ENCODE data around the gene CHRNA5.

Gene CHRNA5

DNA sequence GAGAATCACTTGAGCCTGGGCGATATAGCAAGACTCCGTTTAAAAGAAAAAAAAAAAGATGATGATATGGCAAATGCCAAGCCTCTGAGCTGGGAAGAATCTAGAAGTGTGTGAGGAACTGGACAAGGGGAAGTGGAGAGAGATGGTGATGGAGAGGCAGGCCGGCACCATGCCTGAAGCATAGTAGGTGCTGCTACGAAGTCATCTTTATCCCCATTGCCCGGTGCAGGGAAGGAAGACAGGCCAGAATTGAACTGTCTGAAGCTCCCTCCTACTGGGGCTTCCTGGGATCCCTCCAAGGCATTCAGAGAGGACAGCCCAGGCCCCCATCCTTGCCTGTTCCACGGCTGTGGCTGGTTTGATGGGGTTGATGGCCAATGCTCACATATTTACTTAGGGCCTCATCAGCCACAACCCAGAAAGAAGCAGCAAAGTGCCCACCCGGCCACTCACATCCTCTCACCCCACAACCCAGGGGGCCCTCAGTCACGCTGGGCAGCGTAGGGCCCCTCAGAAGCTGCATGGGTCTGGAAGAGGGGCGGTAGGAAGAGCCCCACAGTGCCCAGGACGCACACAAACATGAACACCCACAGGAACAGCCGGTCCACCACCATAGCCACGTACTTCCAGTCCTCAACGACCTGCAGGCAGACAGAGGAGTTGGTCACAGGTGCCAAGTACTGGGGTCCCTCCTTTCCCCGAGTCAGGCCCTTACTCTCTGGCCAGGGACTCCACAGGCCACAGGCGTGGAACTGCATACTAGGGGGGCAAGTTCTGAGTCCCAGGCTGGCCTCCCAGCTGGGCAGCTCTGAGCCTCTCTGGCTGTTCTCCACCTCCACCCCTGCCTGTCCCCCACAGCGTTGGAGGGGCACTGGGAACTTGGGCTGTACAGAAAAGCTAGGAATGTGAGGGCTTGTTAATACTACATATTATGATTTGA, 59.6 kb downstream of the CHRNA5 start:
- CTCF ChIA-PET: interaction anchor here (0.5 to 1.0 kb wide), 2 partner anchors 10 to 1895 kb away, joined by 3 read pairs; no protein-coding TSS in a partner anchor
- POLR2A ChIA-PET: interaction anchor here (0.6 to 0.7 kb wide), 2 partner anchors 325 to 526 kb away, joined by 3 read pairs; partner anchors contain the start of gene SKIC8
- no peak for DNase-seq (ENCODE audit: extremely low spot score)
- TF ChIP-seq ZNF384 (IDR thresholded peaks at IDR 0.05): no peak
- no peak for TF ChIP-seq FOXA1 (IDR thresholded peaks at IDR 0.05)
- no peak for TF ChIP-seq TARDBP (IDR thresholded peaks at IDR 0.05)
- TF ChIP-seq HDGF (IDR thresholded peaks at IDR 0.05; ENCODE audit: borderline replicate concordance): no peak
- no peak for TF ChIP-seq ELF4 (IDR thresholded peaks at IDR 0.05)
- TF ChIP-seq FOXK2 (IDR thresholded peaks at IDR 0.05): no peak
- TF ChIP-seq L3MBTL2 (conservative IDR thresholded peaks at IDR 0.05): no peak
- TF ChIP-seq, protein P1, sequence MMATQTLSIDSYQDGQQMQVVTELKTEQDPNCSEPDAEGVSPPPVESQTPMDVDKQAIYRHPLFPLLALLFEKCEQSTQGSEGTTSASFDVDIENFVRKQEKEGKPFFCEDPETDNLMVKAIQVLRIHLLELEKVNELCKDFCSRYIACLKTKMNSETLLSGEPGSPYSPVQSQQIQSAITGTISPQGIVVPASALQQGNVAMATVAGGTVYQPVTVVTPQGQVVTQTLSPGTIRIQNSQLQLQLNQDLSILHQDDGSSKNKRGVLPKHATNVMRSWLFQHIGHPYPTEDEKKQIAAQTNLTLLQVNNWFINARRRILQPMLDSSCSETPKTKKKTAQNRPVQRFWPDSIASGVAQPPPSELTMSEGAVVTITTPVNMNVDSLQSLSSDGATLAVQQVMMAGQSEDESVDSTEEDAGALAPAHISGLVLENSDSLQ (IDR thresholded peaks at IDR 0.05): no peak
- TF ChIP-seq BHLHE40 (IDR thresholded peaks at IDR 0.05; ENCODE audit: borderline replicate concordance): no peak
- TF ChIP-seq FOXM1 (IDR thresholded peaks at IDR 0.05; ENCODE audit: borderline replicate concordance): no peak
- no peak for TF ChIP-seq SUZ12 (IDR thresholded peaks at IDR 0.05)
- TF ChIP-seq SP1 (IDR thresholded peaks at IDR 0.05): no peak
- no peak for TF ChIP-seq CTBP1 (IDR thresholded peaks at IDR 0.05; ENCODE audit: borderline replicate concordance)
- no peak for TF ChIP-seq LEF1 (IDR thresholded peaks at IDR 0.05; ENCODE audit: borderline replicate concordance)
- no peak for TF ChIP-seq ARNT (IDR thresholded peaks at IDR 0.05)
- TF ChIP-seq NFRKB (IDR thresholded peaks at IDR 0.05): no peak

DNA sequence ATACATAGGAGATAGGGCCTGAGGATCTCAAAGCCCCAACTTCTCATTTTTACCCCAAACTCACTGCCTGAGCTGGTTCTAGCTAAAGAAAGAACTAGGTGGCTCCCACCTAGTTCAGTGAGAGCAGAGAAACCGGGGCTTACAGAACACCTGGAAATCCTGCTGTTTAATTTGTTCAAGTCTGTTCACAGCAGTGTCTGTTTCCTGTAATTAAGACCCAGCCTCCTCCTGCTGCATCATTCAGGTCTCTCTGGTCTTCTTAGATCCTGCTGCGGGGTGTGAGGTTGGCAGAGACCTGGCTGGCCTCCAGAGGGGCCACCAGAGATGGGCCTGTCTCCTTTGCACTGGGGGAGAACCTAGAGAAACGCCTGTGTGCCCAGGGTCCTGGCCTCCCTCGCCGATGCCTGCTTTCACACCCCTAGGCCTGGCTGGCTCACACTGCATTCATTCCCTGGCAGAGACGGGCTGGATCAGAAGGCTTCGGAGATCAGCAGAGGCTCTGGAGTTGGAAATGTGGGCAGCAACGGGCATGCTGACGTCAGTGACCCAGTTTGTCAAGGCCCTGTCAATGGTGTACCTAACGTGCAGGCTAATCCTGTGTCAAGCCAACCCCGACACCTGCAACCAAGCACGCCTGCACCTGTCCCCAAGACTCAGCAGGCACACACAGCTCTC, 60.4 kb downstream of the CHRNA5 start:
- POLR2A ChIA-PET: no interaction called here
- CTCF ChIA-PET: interaction anchor here (0.5 kb wide), 1 partner anchor 1894 kb away, joined by 3 read pairs; no protein-coding TSS in a partner anchor
- DNase-seq (ENCODE audit: extremely low spot score): no peak
- TF ChIP-seq SP1 (IDR thresholded peaks at IDR 0.05): no peak
- TF ChIP-seq ZNF384 (IDR thresholded peaks at IDR 0.05): no peak
- TF ChIP-seq LEF1 (IDR thresholded peaks at IDR 0.05; ENCODE audit: borderline replicate concordance): no peak
- TF ChIP-seq FOXM1 (IDR thresholded peaks at IDR 0.05; ENCODE audit: borderline replicate concordance): no peak
- TF ChIP-seq, protein P1 (IDR thresholded peaks at IDR 0.05): no peak
- no peak for TF ChIP-seq FOXA1 (IDR thresholded peaks at IDR 0.05)

DNA sequence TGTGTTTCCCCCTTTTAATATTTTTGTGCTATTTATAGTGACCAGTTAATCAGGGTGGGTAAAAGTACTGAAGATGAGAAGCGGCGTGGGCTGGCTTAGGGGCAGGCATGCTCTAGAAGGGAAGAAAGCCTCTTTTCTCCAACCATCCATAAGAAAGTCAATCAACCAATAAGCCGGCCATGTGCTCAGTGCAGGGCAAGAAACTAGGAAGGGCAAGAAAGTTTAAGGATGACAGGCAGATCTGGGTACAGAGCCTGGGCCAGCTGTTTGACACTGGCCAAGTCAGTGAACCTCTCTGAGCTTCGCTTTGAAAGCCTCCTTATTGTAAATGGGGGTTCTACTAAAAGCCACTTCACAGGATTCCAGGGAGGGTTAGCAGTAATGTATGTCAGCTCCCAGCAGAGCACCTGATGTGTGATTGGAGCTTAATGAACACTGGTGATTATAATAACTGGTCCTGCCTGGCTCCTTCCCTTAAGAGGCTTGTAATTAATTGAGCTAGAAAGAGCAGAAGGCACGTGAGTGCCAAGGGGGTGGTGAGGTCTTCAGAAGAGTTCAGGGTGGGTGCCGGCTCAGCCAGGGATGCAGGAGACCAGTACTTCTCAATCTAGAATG, 61.2 kb downstream of the CHRNA5 start:
- no peak for DNase-seq (ENCODE audit: extremely low spot score)
- TF ChIP-seq CTBP1 (IDR thresholded peaks at IDR 0.05; ENCODE audit: borderline replicate concordance) (no peak), TARDBP (IDR thresholded peaks at IDR 0.05) (no peak), NFRKB (IDR thresholded peaks at IDR 0.05) (no peak), L3MBTL2 (conservative IDR thresholded peaks at IDR 0.05) (no peak), BHLHE40 (IDR thresholded peaks at IDR 0.05; ENCODE audit: borderline replicate concordance) (no peak), SUZ12 (IDR thresholded peaks at IDR 0.05) (no peak), FOXA1 (IDR thresholded peaks at IDR 0.05) (no peak), ARNT (IDR thresholded peaks at IDR 0.05) (no peak), HDGF (IDR thresholded peaks at IDR 0.05; ENCODE audit: borderline replicate concordance) (no peak), ELF4 (IDR thresholded peaks at IDR 0.05) (no peak), ZNF384 (IDR thresholded peaks at IDR 0.05) (no peak), SP1 (IDR thresholded peaks at IDR 0.05) (no peak), FOXM1 (IDR thresholded peaks at IDR 0.05; ENCODE audit: borderline replicate concordance) (no peak), FOXK2 (IDR thresholded peaks at IDR 0.05) (no peak), LEF1 (IDR thresholded peaks at IDR 0.05; ENCODE audit: borderline replicate concordance) (no peak)
- TF ChIP-seq, protein P1 (IDR thresholded peaks at IDR 0.05): no peak
- ChIA-PET CTCF (interaction anchor here (0.6 to 1.1 kb wide), 2 partner anchors 13 to 82 kb away, joined by 3 read pairs; no protein-coding TSS in a partner anchor), POLR2A (no interaction called here)

DNA sequence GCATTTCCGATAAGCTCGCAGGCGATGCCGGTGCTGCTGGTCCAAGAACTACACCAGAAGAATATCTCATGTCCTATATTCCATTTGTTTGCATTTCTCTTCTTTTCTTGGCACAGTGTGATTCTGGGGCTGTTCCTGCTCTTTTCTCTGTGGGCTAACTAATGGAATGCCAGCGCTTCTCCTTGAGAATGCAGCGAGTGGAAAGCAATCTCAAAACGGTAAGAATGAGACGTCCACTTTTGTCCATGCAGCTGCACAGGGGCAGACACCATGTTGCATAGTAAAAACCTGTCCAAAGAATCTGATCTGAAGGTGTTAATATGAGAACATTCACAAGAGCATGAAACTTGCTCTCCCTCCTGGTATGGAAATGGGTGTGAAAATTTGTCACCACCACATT, 62.0 kb downstream of the CHRNA5 start:
- TF ChIP-seq L3MBTL2 (conservative IDR thresholded peaks at IDR 0.05) (no peak), SP1 (IDR thresholded peaks at IDR 0.05) (no peak), FOXA1 (IDR thresholded peaks at IDR 0.05) (no peak), HDGF (IDR thresholded peaks at IDR 0.05; ENCODE audit: borderline replicate concordance) (no peak)
- CTCF ChIA-PET: interaction anchor here (1.1 kb wide), 1 partner anchor 82 kb away, joined by 3 read pairs; no protein-coding TSS in a partner anchor
- no peak for DNase-seq (ENCODE audit: extremely low spot score)
- POLR2A ChIA-PET: no interaction called here

DNA sequence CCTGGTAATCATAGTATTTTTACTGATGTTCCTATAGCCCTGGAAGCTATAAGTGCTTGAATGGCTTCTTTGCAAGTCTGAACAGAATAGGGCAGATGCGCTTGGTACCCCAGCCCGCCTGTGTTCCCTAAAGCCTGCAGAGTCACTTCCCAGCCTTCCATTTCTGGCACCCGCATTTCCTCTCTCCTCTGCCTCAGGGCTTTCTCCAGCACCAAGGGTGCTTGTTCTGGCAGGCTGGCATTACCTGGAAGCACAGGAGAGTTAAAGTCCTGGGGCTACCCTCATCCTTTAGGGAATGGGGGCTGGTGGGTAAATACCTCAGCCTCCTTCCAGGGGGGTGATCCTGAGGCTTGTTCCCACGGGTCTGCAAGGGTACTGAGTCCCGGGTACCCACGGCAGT, 62.9 kb downstream of the CHRNA5 start:
- DNase-seq (ENCODE audit: extremely low spot score): no peak
- ChIA-PET POLR2A (interaction anchor here (1.2 kb wide), 1 partner anchor 329 kb away, joined by 3 read pairs; the partner anchor contains the start of gene SKIC8), CTCF (interaction anchor here (1.0 to 1.4 kb wide), 2 partner anchors 9 to 11 kb away, joined by 3 to 4 read pairs; no protein-coding TSS in a partner anchor)
- TF ChIP-seq NFRKB (IDR thresholded peaks at IDR 0.05) (no peak), ELF4 (IDR thresholded peaks at IDR 0.05) (no peak), L3MBTL2 (conservative IDR thresholded peaks at IDR 0.05) (no peak), SUZ12 (IDR thresholded peaks at IDR 0.05) (no peak), ARNT (IDR thresholded peaks at IDR 0.05) (no peak), FOXM1 (IDR thresholded peaks at IDR 0.05; ENCODE audit: borderline replicate concordance) (no peak), LEF1 (IDR thresholded peaks at IDR 0.05; ENCODE audit: borderline replicate concordance) (no peak), FOXA1 (IDR thresholded peaks at IDR 0.05) (no peak), TARDBP (IDR thresholded peaks at IDR 0.05) (no peak)
